Measurements from ENCODE around the gene ZFR. TPM values are rescaled to one million over a fixed set of nuclear protein-coding genes. Genes with fewer than 3 reads are reported as not detected.

The ZFR gene
- polyA plus RNA-seq, 1 donor (not counting 4 experiments of a cell fraction or from before 2014, with no cell fraction given): 58.7 TPM

DNA sequence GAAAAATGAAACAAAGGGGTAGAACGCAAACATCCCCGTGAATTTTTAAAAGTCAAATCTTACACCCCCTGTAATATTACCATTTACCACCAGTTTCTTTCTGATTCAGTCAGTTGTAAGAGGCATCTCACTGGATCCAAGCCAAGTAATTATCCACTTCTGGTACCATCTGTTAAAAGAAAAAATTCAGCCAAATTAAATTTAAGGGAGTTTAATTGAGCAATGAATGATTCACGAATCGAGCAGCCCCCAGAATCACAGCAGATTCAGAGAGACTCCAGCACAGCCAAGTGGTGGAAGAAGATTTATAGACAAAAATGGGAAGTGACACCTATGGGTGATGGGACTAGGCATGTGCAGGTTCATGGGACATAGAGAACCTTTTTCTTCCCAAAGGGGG, 101.9 kb downstream of the ZFR start:
- no peaks in the 10 kb centered on the region for H3K36me3 ChIP-seq (ENCODE audit: control insufficient read depth in 2 of 2, extremely low read depth in 1 of 2, insufficient read depth in 2 of 2, low read length in 2 of 2)
- FAIRE-seq (no peak), DNase-seq (ENCODE audit: low read depth, low spot score) (no peak)
- no peak for TF ChIP-seq EZH2 (IDR thresholded peaks at IDR 0.05; ENCODE audit: low read length)
- TF ChIP-seq, protein P1, sequence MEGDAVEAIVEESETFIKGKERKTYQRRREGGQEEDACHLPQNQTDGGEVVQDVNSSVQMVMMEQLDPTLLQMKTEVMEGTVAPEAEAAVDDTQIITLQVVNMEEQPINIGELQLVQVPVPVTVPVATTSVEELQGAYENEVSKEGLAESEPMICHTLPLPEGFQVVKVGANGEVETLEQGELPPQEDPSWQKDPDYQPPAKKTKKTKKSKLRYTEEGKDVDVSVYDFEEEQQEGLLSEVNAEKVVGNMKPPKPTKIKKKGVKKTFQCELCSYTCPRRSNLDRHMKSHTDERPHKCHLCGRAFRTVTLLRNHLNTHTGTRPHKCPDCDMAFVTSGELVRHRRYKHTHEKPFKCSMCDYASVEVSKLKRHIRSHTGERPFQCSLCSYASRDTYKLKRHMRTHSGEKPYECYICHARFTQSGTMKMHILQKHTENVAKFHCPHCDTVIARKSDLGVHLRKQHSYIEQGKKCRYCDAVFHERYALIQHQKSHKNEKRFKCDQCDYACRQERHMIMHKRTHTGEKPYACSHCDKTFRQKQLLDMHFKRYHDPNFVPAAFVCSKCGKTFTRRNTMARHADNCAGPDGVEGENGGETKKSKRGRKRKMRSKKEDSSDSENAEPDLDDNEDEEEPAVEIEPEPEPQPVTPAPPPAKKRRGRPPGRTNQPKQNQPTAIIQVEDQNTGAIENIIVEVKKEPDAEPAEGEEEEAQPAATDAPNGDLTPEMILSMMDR (optimal IDR thresholded peaks at IDR 0.05 in 1 of 3, IDR thresholded peaks at IDR 0.05 in 1 of 3, conservative IDR thresholded peaks at IDR 0.05 in 1 of 3; ENCODE audit: extremely low read depth in 1 of 3, insufficient read depth in 2 of 3, low read length in 3 of 3): no peak
- no peak overlapping the region for H3K4me2 ChIP-seq (ENCODE audit: control insufficient read depth, extremely low read depth, insufficient read depth, low read depth, low read length)
- no peak overlapping the region for H2AFZ ChIP-seq (ENCODE audit: control insufficient read depth, low read length)
- H3K9ac ChIP-seq (ENCODE audit: control insufficient read depth, extremely low read depth, insufficient read depth, low read length): no peak overlapping the region
- H3K79me2 ChIP-seq (ENCODE audit: control insufficient read depth, insufficient read depth, low read length): no peaks in the 10 kb centered on the region
- H3K4me1 ChIP-seq (ENCODE audit: control insufficient read depth, extremely low read depth, insufficient read depth, low read length): no peaks in the 10 kb centered on the region
- H3K4me3 ChIP-seq (ENCODE audit: control insufficient read depth in 2 of 3, extremely low read depth in 1 of 3, insufficient read depth in 2 of 3, low read depth in 1 of 3, low read length in 3 of 3): no peak overlapping the region
- H3K9me1 ChIP-seq (ENCODE audit: control insufficient read depth, extremely low read depth, insufficient read depth, low read length): no peaks in the 10 kb centered on the region
- no peak overlapping the region for H3K27ac ChIP-seq (ENCODE audit: control insufficient read depth, insufficient read depth, low read length)
- no peaks in the 10 kb centered on the region for H4K20me1 ChIP-seq (ENCODE audit: control insufficient read depth, extremely low read depth, insufficient read depth, low read length)
- dilution Hi-C loops (cut with MboI; ENCODE audit: extremely low pct_ligation_motif_present, low sequenced_read_pairs): no loop called here
- no peaks in the 10 kb centered on the region for H3K27me3 ChIP-seq (ENCODE audit: control insufficient read depth, extremely low read depth, insufficient read depth, low read length)
- no peaks in the 10 kb centered on the region for H3K9me3 ChIP-seq (ENCODE audit: control insufficient read depth, low read depth, low read length)

DNA sequence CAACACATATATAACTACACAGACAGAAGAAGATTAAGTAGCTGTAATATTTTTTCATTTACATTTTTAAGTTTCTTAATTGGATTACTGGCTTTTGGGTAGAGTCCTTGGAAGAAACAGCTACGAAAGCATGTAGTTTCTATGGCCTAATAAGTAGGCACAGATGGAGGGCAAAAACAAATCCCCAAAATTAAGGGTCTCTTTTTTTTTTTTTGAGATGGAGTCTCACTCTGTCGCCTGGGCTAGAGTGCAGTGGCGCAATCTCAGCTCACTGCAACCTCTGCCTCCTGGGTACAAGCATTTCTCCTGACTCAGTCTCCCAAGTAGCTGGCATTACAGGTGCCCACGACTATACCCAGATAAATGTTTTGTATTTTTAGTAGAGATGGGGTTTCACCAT, 104.7 kb downstream of the ZFR start:
- TF ChIP-seq, protein P1 (optimal IDR thresholded peaks at IDR 0.05 in 1 of 3, IDR thresholded peaks at IDR 0.05 in 1 of 3, conservative IDR thresholded peaks at IDR 0.05 in 1 of 3; ENCODE audit: extremely low read depth in 1 of 3, insufficient read depth in 2 of 3, low read length in 3 of 3): no peak
- TF ChIP-seq EZH2 (IDR thresholded peaks at IDR 0.05; ENCODE audit: low read length): no peak
- H2AFZ ChIP-seq (ENCODE audit: control insufficient read depth, low read length): no peak overlapping the region
- no peak overlapping the region for H3K9ac ChIP-seq (ENCODE audit: control insufficient read depth, extremely low read depth, insufficient read depth, low read length)
- H3K9me3 ChIP-seq (ENCODE audit: control insufficient read depth, low read depth, low read length): no peaks in the 10 kb centered on the region
- H3K27ac ChIP-seq (ENCODE audit: control insufficient read depth, insufficient read depth, low read length): no peak overlapping the region
- no peak overlapping the region for H3K4me3 ChIP-seq (ENCODE audit: control insufficient read depth in 2 of 3, extremely low read depth in 1 of 3, insufficient read depth in 2 of 3, low read depth in 1 of 3, low read length in 3 of 3)
- H3K4me1 ChIP-seq (ENCODE audit: control insufficient read depth, extremely low read depth, insufficient read depth, low read length): no peaks in the 10 kb centered on the region
- H3K36me3 ChIP-seq (ENCODE audit: control insufficient read depth in 2 of 2, extremely low read depth in 1 of 2, insufficient read depth in 2 of 2, low read length in 2 of 2): no peaks in the 10 kb centered on the region
- no peaks in the 10 kb centered on the region for H3K79me2 ChIP-seq (ENCODE audit: control insufficient read depth, insufficient read depth, low read length)
- FAIRE-seq: no peak
- H3K4me2 ChIP-seq (ENCODE audit: control insufficient read depth, extremely low read depth, insufficient read depth, low read depth, low read length): no peak overlapping the region
- no peaks in the 10 kb centered on the region for H3K27me3 ChIP-seq (ENCODE audit: control insufficient read depth, extremely low read depth, insufficient read depth, low read length)
- no peaks in the 10 kb centered on the region for H3K9me1 ChIP-seq (ENCODE audit: control insufficient read depth, extremely low read depth, insufficient read depth, low read length)
- no peaks in the 10 kb centered on the region for H4K20me1 ChIP-seq (ENCODE audit: control insufficient read depth, extremely low read depth, insufficient read depth, low read length)
- no peak for DNase-seq (ENCODE audit: low read depth, low spot score)
- dilution Hi-C loops (cut with MboI; ENCODE audit: extremely low pct_ligation_motif_present, low sequenced_read_pairs): no loop called here

Data from keratinocyte (primary cell).